Measurements from ENCODE around the gene CDK17. TPM values are rescaled to one million over a fixed set of nuclear protein-coding genes. Genes with fewer than 3 reads are reported as not detected.

CDK17 gene
- total RNA-seq, result 10 to 100 TPM; 36.2 to 39.9 TPM
- 33.3 TPM for polyA plus RNA-seq (2013, experiment 1 of 2)
- polyA plus RNA-seq (2013, experiment 2 of 2), result 34.4 TPM
- long read RNA-seq, experiment 1, full-length matches to known transcripts, result 3 of 15 reads
- long read RNA-seq, experiment 1, partial matches to known transcripts, result 9 of 15 reads
- long read RNA-seq, experiment 1, other reads (novel, unspliced or antisense), result 3 of 15 reads
- long read RNA-seq, experiment 2, full-length matches to known transcripts, result 72 of 95 reads
- long read RNA-seq, experiment 2, partial matches to known transcripts, result 7 of 95 reads
- long read RNA-seq, experiment 2, other reads (novel, unspliced or antisense), result 16 of 95 reads
- long read RNA-seq, experiment 3, full-length matches to known transcripts, result 241 of 277 reads
- long read RNA-seq, experiment 3, partial matches to known transcripts, result 9 of 277 reads
- long read RNA-seq, experiment 3, other reads (novel, unspliced or antisense), result 27 of 277 reads
- long read RNA-seq, experiment 4, partial matches to known transcripts, result 8 of 8 reads
- long read RNA-seq, experiment 4, other reads (novel, unspliced or antisense), result 0 of 8 reads

GRCh38 chr12:96399919-96400630 is at the start of gene CDK17:
Gene CDK17 (minus strand): TSS chr12:96400439. CDS start chr12:96334836, 65,603 bp downstream.
- H3K9me3 Mint-ChIP-seq, result no peaks in the 10 kb centered on the region
- peak within 1 kb of the TSS; percentile 90 for H3K4me3 Mint-ChIP-seq
- no peaks in the 10 kb centered on the region for H3K36me3 Mint-ChIP-seq (ENCODE audit: low read depth)
- H3K4me3 ChIP-seq (ENCODE audit: low read length), result peak within 1 kb of the TSS; percentile 90
- H3K4me1 Mint-ChIP-seq, result peaks cover 34% of the 10 kb centered on the region
- no peaks in the 10 kb centered on the region for H3K27me3 ChIP-seq (ENCODE audit: control insufficient read depth, insufficient read depth, low read length, poor library complexity, severe bottlenecking)
- peak; percentile 63 for TF ChIP-seq CTCF (conservative IDR thresholded peaks at IDR 0.05)
- peak within 1 kb of the TSS; percentile 94 for H3K27ac ChIP-seq (ENCODE audit: low read depth, low read length)
- H3K27me3 Mint-ChIP-seq (ENCODE audit: insufficient read depth), result no peaks in the 10 kb centered on the region
- H3K9ac ChIP-seq (ENCODE audit: extremely low read depth, low read length, poor library complexity, severe bottlenecking), result peak within 1 kb of the TSS; percentile 61
- H3K4me1 ChIP-seq (ENCODE audit: control insufficient read depth, insufficient read depth, low read length), result peaks cover 3% of the 10 kb centered on the region
- no peaks in the 10 kb centered on the region for H3K36me3 ChIP-seq (ENCODE audit: control insufficient read depth, insufficient read depth, low read length)
- WGBS, 2 experiments (ENCODE audit: insufficient coverage in 1 of 2, insufficient read length in 1 of 2), result 0% methylated on average over 16 to 108 of the region's 112 CpGs
- H3K27ac Mint-ChIP-seq, result peak within 1 kb of the TSS; percentile 91
- DNase-seq, result peak; percentile 94
- no peaks in the 10 kb centered on the region for H3K9me3 ChIP-seq (ENCODE audit: control insufficient read depth, low read length)

DNA sequence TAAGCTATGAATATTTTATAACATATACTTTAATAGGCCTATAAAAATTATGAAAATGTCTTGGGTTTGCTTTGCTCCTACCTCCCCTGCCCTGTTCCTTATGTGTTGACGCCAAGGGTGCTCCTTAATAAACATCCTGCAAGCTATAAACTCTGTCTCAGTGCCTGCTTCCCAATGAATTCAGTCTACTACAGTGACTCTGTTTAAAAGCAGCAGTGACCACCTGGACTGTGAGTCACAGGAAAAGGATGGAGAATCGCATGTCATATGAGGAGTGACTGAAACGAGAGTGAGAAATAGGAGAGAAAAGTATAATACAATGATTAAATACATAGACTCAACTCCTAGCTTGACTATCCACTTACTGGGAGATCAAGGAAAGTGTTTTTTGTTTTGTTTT is 48.1 kb upstream of the CDK17 start:
- peaks cover 16% of the 10 kb centered on the region for H3K27me3 Mint-ChIP-seq (ENCODE audit: insufficient read depth)
- Histone ChIP-seq H3K4me3 (ENCODE audit: low read length) (no peak overlapping the region), H3K4me1 (ENCODE audit: control insufficient read depth, insufficient read depth, low read length) (no peaks in the 10 kb centered on the region), H3K9me3 (ENCODE audit: control insufficient read depth, low read length) (no peaks in the 10 kb centered on the region), H3K9ac (ENCODE audit: extremely low read depth, low read length, poor library complexity, severe bottlenecking) (no peak overlapping the region), H3K36me3 (ENCODE audit: control insufficient read depth, insufficient read depth, low read length) (no peaks in the 10 kb centered on the region), H3K27ac (ENCODE audit: low read depth, low read length) (no peak overlapping the region), H3K27me3 (ENCODE audit: control insufficient read depth, insufficient read depth, low read length, poor library complexity, severe bottlenecking) (no peaks in the 10 kb centered on the region)
- H3K9me3 Mint-ChIP-seq, result no peaks in the 10 kb centered on the region
- peaks cover 4% of the 10 kb centered on the region for H3K4me1 Mint-ChIP-seq
- H3K4me3 Mint-ChIP-seq, result no peak overlapping the region
- H3K27ac Mint-ChIP-seq, result no peak overlapping the region
- H3K36me3 Mint-ChIP-seq (ENCODE audit: low read depth), result no peaks in the 10 kb centered on the region
- no peak for TF ChIP-seq CTCF (conservative IDR thresholded peaks at IDR 0.05)
- WGBS, 2 experiments (ENCODE audit: insufficient coverage in 1 of 2, insufficient read length in 1 of 2), result 99 to 100% methylated on average over 1 to 3 of the region's 3 CpGs
- no peak for DNase-seq

DNA sequence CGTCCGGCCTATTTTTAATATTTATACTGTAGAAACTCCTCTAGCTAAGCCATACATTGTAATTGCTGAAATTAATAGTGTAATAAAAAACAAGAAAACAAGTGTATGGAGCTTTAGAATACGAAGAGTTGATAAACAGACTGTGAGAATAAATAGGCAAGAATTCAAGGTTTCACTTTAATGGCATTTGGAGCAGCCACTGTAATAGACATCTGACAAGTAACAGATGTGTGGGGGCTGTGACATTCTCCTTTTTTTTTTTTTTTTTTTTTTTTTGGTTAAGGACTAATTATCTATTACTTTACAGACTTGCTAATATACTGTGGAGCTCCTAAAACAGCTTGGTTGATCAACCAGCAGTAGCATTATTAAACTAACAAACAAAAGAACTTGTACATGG is 47.0 kb upstream of the CDK17 start:
- no peak for TF ChIP-seq CTCF (conservative IDR thresholded peaks at IDR 0.05)
- no peak overlapping the region for H3K4me3 Mint-ChIP-seq
- no peak for DNase-seq
- no peaks in the 10 kb centered on the region for H3K9me3 Mint-ChIP-seq
- peaks cover 4% of the 10 kb centered on the region for H3K4me1 Mint-ChIP-seq
- H3K27me3 Mint-ChIP-seq (ENCODE audit: insufficient read depth), result peaks cover 13% of the 10 kb centered on the region
- no peak overlapping the region for H3K4me3 ChIP-seq (ENCODE audit: low read length)
- no peak overlapping the region for H3K27ac ChIP-seq (ENCODE audit: low read depth, low read length)
- H3K9me3 ChIP-seq (ENCODE audit: control insufficient read depth, low read length), result no peaks in the 10 kb centered on the region
- no peak overlapping the region for H3K27ac Mint-ChIP-seq
- no peaks in the 10 kb centered on the region for H3K4me1 ChIP-seq (ENCODE audit: control insufficient read depth, insufficient read depth, low read length)
- WGBS, 2 experiments (ENCODE audit: insufficient coverage in 1 of 2, insufficient read length in 1 of 2), result 97% methylated on average over 1 of the region's 3 CpGs; no CpG with 5 or more reads in 1 of the 2 experiments
- H3K9ac ChIP-seq (ENCODE audit: extremely low read depth, low read length, poor library complexity, severe bottlenecking), result no peak overlapping the region
- H3K36me3 Mint-ChIP-seq (ENCODE audit: low read depth), result no peaks in the 10 kb centered on the region
- no peaks in the 10 kb centered on the region for H3K27me3 ChIP-seq (ENCODE audit: control insufficient read depth, insufficient read depth, low read length, poor library complexity, severe bottlenecking)
- no peaks in the 10 kb centered on the region for H3K36me3 ChIP-seq (ENCODE audit: control insufficient read depth, insufficient read depth, low read length)

All from endodermal cell (in vitro differentiated cells).